IMR-90 (cell line): ENCODE data around the gene CDC14A. TPM values are rescaled to one million over a fixed set of nuclear protein-coding genes. Genes with fewer than 3 reads are reported as not detected.

Source experiments
- ATAC-seq: fragments of 200-7000 bp; cut with Tn5 transposase; 2 replicates; pipeline ENCODE4 v1.9.1; 2020; ENCODE audit warnings: low read depth, mild to moderate bottlenecking, moderate library complexity
- BruUV-seq: library from RNA; stranded (reverse); fragments of 400-500 nt; replicated peaks from 2 replicates; lab custom pipeline; 2021; lab: Mats Ljungman, UMichigan
- CTCF ChIA-PET: fragments of 300-600 bp; formaldehyde crosslinking; extraction: SDS; loops from one replicate; lab custom pipeline; 2021; ENCODE audit warnings: antibody characterized with exemption; lab: Yijun Ruan, JAX
- POLR2A ChIA-PET: fragments of 300-600 bp; sonication (Branson Sonifier 250); formaldehyde crosslinking; loops from one replicate; lab custom pipeline; 2022; ENCODE audit warnings: antibody characterized with exemption; ENCODE audit not compliant: unreplicated experiment; lab: Charles Lee
- DNase-seq: peaks from one replicate; pipeline ENCODE4 v3.0.0; 2013
- H2AFZ ChIP-seq: replicated peaks from 2 replicates; pipeline ENCODE3; 2013; ENCODE audit warnings: low read length, mild to moderate bottlenecking; ENCODE audit not compliant: poor library complexity
- H2AK5ac ChIP-seq: 2 replicates; pipeline ENCODE4 v1.6.1; 2013; ENCODE audit warnings: low read depth, low read length, inconsistent platforms
- H2AK9ac ChIP-seq: replicated peaks from 2 replicates; pipeline ENCODE3; 2013; ENCODE audit warnings: mild to moderate bottlenecking, low read depth, low read length, moderate library complexity; ENCODE audit not compliant: poor library complexity
- H2BK120ac ChIP-seq: 2 replicates; pipeline ENCODE4 v1.6.1; 2013; ENCODE audit warnings: low read depth, low read length, inconsistent platforms
- H2BK15ac ChIP-seq: 3 replicates; pipeline ENCODE4 v1.6.1; 2013; ENCODE audit warnings: low read depth, low read length, inconsistent platforms
- H2BK20ac ChIP-seq: 2 replicates; pipeline ENCODE4 v1.6.1; 2013; ENCODE audit warnings: low read depth, mild to moderate bottlenecking, inconsistent platforms, low read length, moderate library complexity
- H2BK5ac ChIP-seq: 2 replicates; pipeline ENCODE4 v1.6.1; 2013; ENCODE audit warnings: mild to moderate bottlenecking, low read depth, low read length, inconsistent platforms; ENCODE audit not compliant: poor library complexity, severe bottlenecking
- H3K14ac ChIP-seq: replicated peaks from 2 replicates; pipeline ENCODE4 v1.6.1; 2013; ENCODE audit warnings: low read depth, low read length, inconsistent platforms
- H3K18ac ChIP-seq: 2 replicates; pipeline ENCODE4 v1.6.1; 2013; ENCODE audit warnings: low read depth, low read length, control low read depth
- H3K23ac ChIP-seq: 2 replicates; pipeline ENCODE4 v1.6.1; 2013; ENCODE audit warnings: low read depth, low read length, inconsistent platforms
- H3K27ac ChIP-seq: 2 replicates; pipeline ENCODE4 v1.5.1; 2013; ENCODE audit warnings: mild to moderate bottlenecking, control low read depth, low read length; ENCODE audit not compliant: insufficient read depth
- H3K27me3 ChIP-seq: 2 replicates; pipeline ENCODE4 v1.6.1; 2013; ENCODE audit warnings: low read length; ENCODE audit not compliant: control insufficient read depth, insufficient read depth
- H3K36me3 ChIP-seq: 2 replicates; pipeline ENCODE4 v1.6.1; 2013; ENCODE audit warnings: low read length, mixed read lengths; ENCODE audit not compliant: control insufficient read depth, insufficient read depth
- H3K4ac ChIP-seq: 2 replicates; pipeline ENCODE4 v1.6.1; 2013; ENCODE audit warnings: low read depth, low read length, inconsistent platforms
- H3K4me1 ChIP-seq: 2 replicates; pipeline ENCODE4 v1.6.1; 2013; ENCODE audit warnings: low read length, mixed read lengths; ENCODE audit not compliant: control insufficient read depth, insufficient read depth
- H3K4me2 ChIP-seq: 2 replicates; pipeline ENCODE4 v1.6.1; 2013; ENCODE audit warnings: low read depth, mild to moderate bottlenecking, control low read depth, low read length, moderate library complexity
- H3K4me3 ChIP-seq: 2 replicates; pipeline ENCODE4 v1.5.1; 2013; ENCODE audit warnings: low read depth, mild to moderate bottlenecking, control low read depth, low read length, moderate library complexity; ENCODE audit not compliant: insufficient read depth
- H3K56ac ChIP-seq: 2 replicates; pipeline ENCODE4 v1.6.1; 2013; ENCODE audit warnings: low read length, inconsistent platforms; ENCODE audit not compliant: insufficient read depth; ENCODE audit errors: extremely low read depth
- H3K79me1 ChIP-seq, 2 experiments: 2 replicates each; pipeline ENCODE4 v1.6.1; 2013; ENCODE audit warnings: low read length in 2 of 2, inconsistent platforms in 1 of 2, low read depth in 1 of 2
- H3K9ac ChIP-seq: 2 replicates; pipeline ENCODE4 v1.6.1; 2013; ENCODE audit warnings: low read depth, low read length, control low read depth
- H3K9me1 ChIP-seq: 2 replicates; pipeline ENCODE4 v1.6.1; 2013; ENCODE audit warnings: low read length, inconsistent platforms; ENCODE audit not compliant: insufficient read depth
- H3K9me3 ChIP-seq: 2 replicates; pipeline ENCODE4 v1.6.1; 2013; ENCODE audit warnings: low read length; ENCODE audit not compliant: control insufficient read depth, insufficient read depth
- H4K20me1 ChIP-seq: 2 replicates; pipeline ENCODE4 v1.6.1; 2013; ENCODE audit warnings: low read length, inconsistent platforms; ENCODE audit not compliant: insufficient read depth
- H4K5ac ChIP-seq: 2 replicates; pipeline ENCODE4 v1.6.1; 2013; ENCODE audit warnings: mild to moderate bottlenecking, low read depth, low read length, control low read depth
- H4K8ac ChIP-seq, 2 experiments: 2 replicates each; pipeline ENCODE4 v1.6.1; 2013; ENCODE audit warnings: low read depth in 2 of 2, low read length in 2 of 2, control low read depth in 1 of 2, inconsistent platforms in 1 of 2
- H4K91ac ChIP-seq: 2 replicates; pipeline ENCODE4 v1.6.1; 2013; ENCODE audit warnings: low read depth, low read length, inconsistent platforms; ENCODE audit not compliant: insufficient read depth
- BHLHE40 ChIP-seq: fragments of 150-350 bp; IDR thresholded peaks from 2 replicates; pipeline ENCODE4 v1.6.1; 2016; ENCODE audit warnings: mild to moderate bottlenecking, low read depth, low read length
- CEBPB ChIP-seq: IDR thresholded peaks from 2 replicates; pipeline ENCODE4 v1.6.1; 2012; ENCODE audit warnings: low read depth, low read length, improper control_type of control experiment
- CHD1 ChIP-seq: IDR thresholded peaks from 2 replicates; pipeline ENCODE4 v1.6.1; 2012; ENCODE audit warnings: low read depth, low read length, improper control_type of control experiment
- ELK1 ChIP-seq: fragments of 150-350 bp; IDR thresholded peaks from 2 replicates; pipeline ENCODE4 v1.6.1; 2016; ENCODE audit warnings: low read depth, mild to moderate bottlenecking, low read length, moderate library complexity, borderline replicate concordance
- FOS ChIP-seq: fragments of 150-350 bp; IDR thresholded peaks from 2 replicates; pipeline ENCODE4 v1.6.1; 2016; ENCODE audit warnings: low read depth, low read length
- MAFK ChIP-seq: IDR thresholded peaks from 2 replicates; pipeline ENCODE4 v1.6.1; 2012; ENCODE audit warnings: low read depth, low read length, improper control_type of control experiment
- MAZ ChIP-seq: IDR thresholded peaks from 2 replicates; pipeline ENCODE4 v1.6.1; 2012; ENCODE audit warnings: low read depth, mild to moderate bottlenecking, low read length, improper control_type of control experiment, moderate library complexity, borderline replicate concordance
- MXI1 ChIP-seq: IDR thresholded peaks from 2 replicates; pipeline ENCODE4 v1.6.1; 2012; ENCODE audit warnings: low read depth, mild to moderate bottlenecking, low read length, moderate library complexity, borderline replicate concordance
- NFE2L2 ChIP-seq: fragments of 150-350 bp; IDR thresholded peaks from 2 replicates; pipeline ENCODE4 v1.6.1; 2016; ENCODE audit warnings: low read depth, mild to moderate bottlenecking, low read length
- POLR2A ChIP-seq: IDR thresholded peaks from 2 replicates; pipeline ENCODE4 v1.6.1; 2012; ENCODE audit warnings: mild to moderate bottlenecking, low read depth, low read length
- RAD21 ChIP-seq: IDR thresholded peaks from 2 replicates; pipeline ENCODE4 v1.6.1; 2012; ENCODE audit warnings: low read length, improper control_type of control experiment
- RCOR1 ChIP-seq: IDR thresholded peaks from 2 replicates; pipeline ENCODE4 v1.6.1; 2012; ENCODE audit warnings: mild to moderate bottlenecking, low read length, improper control_type of control experiment; ENCODE audit not compliant: insufficient replicate concordance
- RFX5 ChIP-seq: IDR thresholded peaks from 2 replicates; pipeline ENCODE4 v1.8.0; 2012; ENCODE audit warnings: low read depth, mild to moderate bottlenecking, low read length, moderate library complexity
- SMC3 ChIP-seq: fragments of 150-350 bp; IDR thresholded peaks from 2 replicates; pipeline ENCODE4 v1.6.1; 2016; ENCODE audit warnings: low read depth, mild to moderate bottlenecking, antibody characterized with exemption, low read length, moderate library complexity
- USF2 ChIP-seq: fragments of 150-350 bp; IDR thresholded peaks from 2 replicates; pipeline ENCODE4 v1.6.1; 2017; ENCODE audit warnings: mild to moderate bottlenecking, antibody characterized with exemption, low read length, low read depth
- WGBS, 2 experiments: methylation state at CpG; one replicate each; pipeline versions ENCODE4 v1.1.5 to v1.1.7; 2013; ENCODE audit warnings: missing lambda C conversion rate in 2 of 2; ENCODE audit not compliant: insufficient read length in 1 of 2; ENCODE audit errors: extremely low coverage in 2 of 2; 5-methylcytosine and 5-hydroxymethylcytosine counted together
- dilution Hi-C: fragments of 300-500 bp; cut with HindIII; formaldehyde crosslinking; loops from one replicate; pipeline ENCODE4 v1.14.3; 2018; ENCODE audit warnings: low sequenced_read_pairs; ENCODE audit not compliant: unreplicated experiment
- in situ Hi-C: fragments of 300-500 bp; cut with MboI; formaldehyde crosslinking; loops from 3 replicates; pipeline ENCODE4 v1.14.3; 2019; ENCODE audit warnings: low sequenced_read_pairs, inconsistent platforms, mixed read lengths
- intact Hi-C: fragments of 100-400 bp; cut with micrococcal nuclease; formaldehyde crosslinking; loops from 2 replicates; pipeline ENCODE4 v1.10.0; 2022
- polyA plus RNA-seq, 3 experiments: library from polyadenylated mRNA; depleted of rRNA; stranded (reverse); fragments of >200 nt; gene quantifications; 2 replicates each; pipeline ENCODE4 v1.2.3, GENCODE V29; 2012; ENCODE audit warnings: low replicate concordance in 1 of 3
- total RNA-seq: library from RNA; depleted of rRNA; stranded (reverse); fragments of >200 nt; gene quantifications from 2 replicates; pipeline ENCODE4 v1.2.3, GENCODE V29; 2012
- TF ChIP-seq, protein P1 (sequence below): conservative IDR thresholded peaks from 2 replicates; pipeline ENCODE4 v1.5.1; 2012; ENCODE audit warnings: mild to moderate bottlenecking, low read depth, low read length, improper control_type of control experiment

The CDC14A gene
- total and polyA plus RNA-seq, 2 of the 4 experiments (the other 2 are of a cell fraction) = 1.7 to 3.0 TPM

- Histone ChIP-seq H3K4ac (no peak overlapping the region), H2BK5ac (no peak overlapping the region), H2BK15ac (no peak overlapping the region), H2AK5ac (no peak overlapping the region), H4K20me1 (no peaks in the 10 kb centered on the region), H3K27me3 (no peaks in the 10 kb centered on the region), H3K9me3 (no peaks in the 10 kb centered on the region), H4K8ac (no peak overlapping the region), H3K4me1 (no peaks in the 10 kb centered on the region), H2AFZ (no peak overlapping the region), H3K9me1 (peaks cover 6% of the 10 kb centered on the region), H2BK20ac (no peak overlapping the region), H2AK9ac (no peak overlapping the region), H3K18ac (no peak overlapping the region), H2BK120ac (no peak overlapping the region), H3K23ac (no peak overlapping the region), H3K79me1 (no peaks in the 10 kb centered on the region), H3K4me3 (no peak overlapping the region), H3K14ac (no peak overlapping the region), H3K9ac (no peak overlapping the region), H3K27ac (no peak overlapping the region), H4K5ac (no peak overlapping the region), H3K56ac (no peak overlapping the region), H4K91ac (no peak overlapping the region), H3K36me3 (no peaks in the 10 kb centered on the region), H3K4me2 (no peak overlapping the region)
- DNase-seq (no peak), ATAC-seq (no peak)
- in situ Hi-C loops = no loop called here
- dilution Hi-C loops = no loop called here
- CTCF ChIA-PET = interaction anchor here (0.6 to 1.1 kb wide), 3 partner anchors 20 to 250 kb away, joined by 3 read pairs; no protein-coding TSS in a partner anchor
- no TSS peak for BruUV-seq
- no CpG with 5 or more reads among the region's 1 CpG for WGBS, 2 experiments
- TF ChIP-seq USF2 (no peak), RAD21 (no peak), BHLHE40 (no peak), SMC3 (no peak), ELK1 (no peak), NFE2L2 (no peak), MAZ (no peak), MAFK (no peak), RFX5 (no peak), POLR2A (no peak), RCOR1 (no peak), CHD1 (no peak), MXI1 (no peak), FOS (no peak), CEBPB (no peak)
- TF ChIP-seq, protein P1, sequence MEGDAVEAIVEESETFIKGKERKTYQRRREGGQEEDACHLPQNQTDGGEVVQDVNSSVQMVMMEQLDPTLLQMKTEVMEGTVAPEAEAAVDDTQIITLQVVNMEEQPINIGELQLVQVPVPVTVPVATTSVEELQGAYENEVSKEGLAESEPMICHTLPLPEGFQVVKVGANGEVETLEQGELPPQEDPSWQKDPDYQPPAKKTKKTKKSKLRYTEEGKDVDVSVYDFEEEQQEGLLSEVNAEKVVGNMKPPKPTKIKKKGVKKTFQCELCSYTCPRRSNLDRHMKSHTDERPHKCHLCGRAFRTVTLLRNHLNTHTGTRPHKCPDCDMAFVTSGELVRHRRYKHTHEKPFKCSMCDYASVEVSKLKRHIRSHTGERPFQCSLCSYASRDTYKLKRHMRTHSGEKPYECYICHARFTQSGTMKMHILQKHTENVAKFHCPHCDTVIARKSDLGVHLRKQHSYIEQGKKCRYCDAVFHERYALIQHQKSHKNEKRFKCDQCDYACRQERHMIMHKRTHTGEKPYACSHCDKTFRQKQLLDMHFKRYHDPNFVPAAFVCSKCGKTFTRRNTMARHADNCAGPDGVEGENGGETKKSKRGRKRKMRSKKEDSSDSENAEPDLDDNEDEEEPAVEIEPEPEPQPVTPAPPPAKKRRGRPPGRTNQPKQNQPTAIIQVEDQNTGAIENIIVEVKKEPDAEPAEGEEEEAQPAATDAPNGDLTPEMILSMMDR = no peak
- intact Hi-C loops = no loop called here
- POLR2A ChIA-PET = no interaction called here
Measured at GRCh38 chr1:100478816-100479215, 126.5 kb downstream of the CDC14A start.
